CD14-positive monocyte (primary cell): ENCODE measurements around the gene TAS1R3. TPM values are rescaled to one million over a fixed set of nuclear protein-coding genes. Genes with fewer than 3 reads are reported as not detected.

Experiments
- DNase-seq, 3 donors: peaks; one replicate each; pipeline ENCODE4 v3.0.0-alpha.2; 2011 to 2022
- H2AFZ ChIP-seq: 2 replicates; pipeline ENCODE4 v1.6.0; 2012; ENCODE audit warnings: mild to moderate bottlenecking, low read depth, low read length, inconsistent platforms; ENCODE audit not compliant: insufficient read depth, poor library complexity, severe bottlenecking
- H3K27ac ChIP-seq, 2 donors: 1 replicate in 1 of 2; 2 replicates in 1 of 2; pipeline ENCODE4 v1.5.1; 2012 to 2013; ENCODE audit warnings: low read length in 2 of 2, control low read depth in 1 of 2, inconsistent platforms in 1 of 2, low read depth in 1 of 2, mild to moderate bottlenecking in 1 of 2
- H3K27me3 ChIP-seq, 2 donors: one replicate each; pipeline versions ENCODE4 v1.6.0 to v1.6.1; 2011 to 2013; ENCODE audit warnings: low read length in 2 of 2; ENCODE audit not compliant: control insufficient read depth in 2 of 2, insufficient read depth in 2 of 2
- H3K36me3 ChIP-seq, 2 donors: replicated peaks in 1 of 2; 1 replicate in 1 of 2; 2 replicates in 1 of 2; pipeline versions ENCODE4 v1.5.1 to v1.6.1; 2012 to 2013; ENCODE audit warnings: low read length in 2 of 2, control low read depth in 1 of 2, inconsistent platforms in 1 of 2, mild to moderate bottlenecking in 1 of 2; ENCODE audit not compliant: insufficient read depth in 2 of 2, control insufficient read depth in 1 of 2
- H3K4me1 ChIP-seq, 2 donors: 1 replicate in 1 of 2; 2 replicates in 1 of 2; pipeline versions ENCODE4 v1.5.1 to v1.6.1; 2012 to 2013; ENCODE audit warnings: low read length in 2 of 2, control low read depth in 1 of 2, inconsistent platforms in 1 of 2, mild to moderate bottlenecking in 1 of 2, moderate library complexity in 1 of 2; ENCODE audit not compliant: insufficient read depth in 2 of 2, control insufficient read depth in 1 of 2
- H3K4me2 ChIP-seq: replicated peaks from 2 replicates; pipeline ENCODE3; 2012; ENCODE audit warnings: low read length, moderate library complexity, mild to moderate bottlenecking; ENCODE audit not compliant: poor library complexity, severe bottlenecking; ENCODE audit errors: extremely low read depth
- H3K4me3 ChIP-seq, 3 experiments: fragments of 200-600 bp in 1 of 3; sonication (generic) in 1 of 3; replicated peaks in 1 of 3; 1 replicate in 2 of 3; 2 replicates in 1 of 3; pipeline ENCODE4 v1.5.1; 2011 to 2013; ENCODE audit warnings: low read length in 3 of 3, mild to moderate bottlenecking in 3 of 3, control low read depth in 2 of 3, low read depth in 2 of 3, inconsistent platforms in 1 of 3, moderate library complexity in 1 of 3
- H3K79me2 ChIP-seq: 2 replicates; pipeline ENCODE4 v1.6.0; 2012; ENCODE audit warnings: mild to moderate bottlenecking, control low read depth, inconsistent platforms, low read length, moderate library complexity; ENCODE audit not compliant: insufficient read depth
- H3K9ac ChIP-seq: 2 replicates; pipeline ENCODE4 v1.6.0; 2017; ENCODE audit warnings: low read length, mild to moderate bottlenecking; ENCODE audit not compliant: insufficient read depth, poor library complexity, severe bottlenecking
- H3K9me3 ChIP-seq, 2 donors: replicated peaks in 1 of 2; 1 replicate in 1 of 2; 2 replicates in 1 of 2; pipeline versions ENCODE4 v1.5.1 to v1.6.1; 2012 to 2013; ENCODE audit warnings: low read length in 2 of 2, control low read depth in 1 of 2; ENCODE audit not compliant: control insufficient read depth in 1 of 2, insufficient read depth in 1 of 2
- H4K20me1 ChIP-seq: 2 replicates; pipeline ENCODE4 v1.6.0; 2012; ENCODE audit warnings: mild to moderate bottlenecking, low read length, control low read depth, moderate library complexity; ENCODE audit not compliant: insufficient read depth
- H3K27ac Mint-ChIP-seq, 7 donors: one replicate each; pipeline ENCODE4 v1.8.0; 2020; ENCODE audit warnings: mild to moderate bottlenecking in 7 of 7, mixed read lengths in 7 of 7, moderate library complexity in 6 of 7, inconsistent platforms in 2 of 7
- H3K27me3 Mint-ChIP-seq, 3 donors: one replicate each; pipeline ENCODE4 v1.8.0; 2021 to 2022; ENCODE audit warnings: low read depth in 3 of 3, mild to moderate bottlenecking in 3 of 3, mixed read lengths in 3 of 3, moderate library complexity in 3 of 3, inconsistent platforms in 1 of 3
- H3K36me3 Mint-ChIP-seq, 2 donors: one replicate each; pipeline ENCODE4 v1.8.0; 2020; ENCODE audit warnings: mixed read lengths in 2 of 2, inconsistent platforms in 1 of 2, mild to moderate bottlenecking in 1 of 2
- H3K4me1 Mint-ChIP-seq: one replicate; pipeline ENCODE4 v1.8.0; 2020; ENCODE audit warnings: mild to moderate bottlenecking, mixed read lengths
- H3K4me3 Mint-ChIP-seq, 2 donors: one replicate each; pipeline ENCODE4 v1.8.0; 2020; ENCODE audit warnings: mild to moderate bottlenecking in 2 of 2, mixed read lengths in 2 of 2, moderate library complexity in 1 of 2
- H3K9me3 Mint-ChIP-seq, 7 donors: one replicate each; pipeline ENCODE4 v1.8.0; 2020 to 2022; ENCODE audit warnings: mixed read lengths in 7 of 7, mild to moderate bottlenecking in 6 of 7, moderate library complexity in 6 of 7, inconsistent platforms in 2 of 7
- CTCF ChIP-seq: fragments of 200-600 bp; IDR thresholded peaks from one replicate; pipeline ENCODE4 v1.8.0; 2022; ENCODE audit warnings: antibody characterized with exemption, mild to moderate bottlenecking
- WGBS: methylation state at CpG from one replicate; pipeline ENCODE4 v1.1.5; 2013; ENCODE audit warnings: missing lambda C conversion rate; ENCODE audit not compliant: insufficient coverage; 5-methylcytosine and 5-hydroxymethylcytosine counted together
- intact Hi-C, 2 donors: fragments of 100-400 bp; cut with micrococcal nuclease; formaldehyde crosslinking; loops; one replicate each; pipeline versions ENCODE4 v1.15.0 to v1.15.1; 2023
- polyA plus RNA-seq, 3 donors: library from polyadenylated mRNA; depleted of rRNA in 1 of 3; unstranded in 2 of 3; stranded (reverse) in 1 of 3; fragments of 300-500 nt in 2 of 3; fragments of >200 nt in 1 of 3; fragmentation: Illumina TruSeq in 2 of 3; gene quantifications; 1 replicate in 2 of 3; 2 replicates in 1 of 3; pipeline ENCODE4 v1.2.3, GENCODE V29; 2012 to 2021

The TAS1R3 gene
- polyA plus RNA-seq, 3 donors = 0.45 TPM; not detected in 2

DNA sequence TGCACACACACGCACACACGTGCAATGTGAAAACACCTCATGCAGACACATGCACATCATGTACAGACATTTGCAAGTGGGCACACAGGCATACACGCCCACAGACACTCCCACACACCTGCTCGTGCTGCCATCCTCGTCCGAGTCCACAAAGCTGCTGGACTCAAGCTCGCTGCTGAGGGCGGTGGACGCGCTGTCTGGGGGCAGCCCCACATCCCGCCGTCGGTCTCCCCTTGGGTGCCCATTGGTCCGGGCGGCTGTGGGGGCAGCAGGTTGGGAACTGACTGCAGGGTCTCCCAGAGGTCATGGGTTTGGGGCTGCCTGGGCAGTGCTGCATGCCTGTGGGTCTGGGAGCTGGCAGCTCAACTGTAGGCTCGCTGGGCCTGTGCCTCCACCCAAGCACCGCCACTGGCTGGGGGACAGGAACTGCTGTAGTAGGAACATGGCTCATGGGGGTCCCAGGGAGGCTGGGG is 10.5 kb downstream of the TAS1R3 start:
- H3K9me3 Mint-ChIP-seq = peaks cover 0 to 1% (median 0%) of the 10 kb centered on the region in 7 donors
- H3K4me1 ChIP-seq = no peaks in the 10 kb centered on the region
- H3K36me3 ChIP-seq = peaks cover 9 to 29% of the 10 kb centered on the region in 2 donors
- WGBS = 90% methylated on average over 17 of the region's 17 CpGs
- H3K9me3 ChIP-seq = no peaks in the 10 kb centered on the region
- H3K36me3 Mint-ChIP-seq = peaks cover 21 to 44% of the 10 kb centered on the region in 2 donors
- no peak for TF ChIP-seq CTCF
- no peak for DNase-seq
- peaks cover 0 to 6% (median 0%) of the 10 kb centered on the region in 3 donors for H3K27me3 Mint-ChIP-seq
- H2AFZ ChIP-seq = no peak overlapping the region
- peaks cover 33% of the 10 kb centered on the region for H4K20me1 ChIP-seq
- H3K9ac ChIP-seq = no peak overlapping the region
- H3K4me2 ChIP-seq = no peak overlapping the region
- peaks cover 2% of the 10 kb centered on the region for H3K4me1 Mint-ChIP-seq
- H3K27ac Mint-ChIP-seq = no peak overlapping the region
- H3K79me2 ChIP-seq = peaks cover 10% of the 10 kb centered on the region
- H3K27me3 ChIP-seq = no peaks in the 10 kb centered on the region
- no peak overlapping the region for H3K4me3 Mint-ChIP-seq
- no peak overlapping the region for H3K27ac ChIP-seq
- intact Hi-C loops = no loop called here
- no peak overlapping the region for H3K4me3 ChIP-seq

DNA sequence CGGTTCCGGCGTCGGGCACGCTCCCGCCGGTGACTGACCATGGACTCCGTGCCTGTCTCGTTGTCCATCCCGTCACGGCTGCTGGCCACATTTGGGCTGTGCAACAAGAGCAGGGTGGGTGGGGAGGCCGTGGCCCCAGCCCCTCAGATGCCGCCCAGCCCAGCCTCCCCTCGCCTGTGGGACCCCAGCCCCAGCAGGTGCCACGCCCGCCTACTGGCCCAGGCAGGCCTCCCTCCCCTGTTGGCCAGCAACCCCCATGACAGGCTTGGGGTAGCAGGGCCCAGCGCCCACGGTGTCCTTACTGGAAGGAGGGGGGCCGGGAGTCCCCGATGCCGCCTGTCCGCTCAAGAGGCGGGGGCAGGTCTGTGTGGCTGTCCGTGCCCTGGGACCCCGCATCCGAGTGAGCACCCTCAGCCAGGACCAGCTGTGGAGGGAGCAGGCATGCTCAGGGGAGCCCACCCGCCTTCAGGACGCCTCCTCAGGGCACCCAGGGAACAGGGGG is 11.0 kb downstream of the TAS1R3 start:
- H4K20me1 ChIP-seq = peaks cover 36% of the 10 kb centered on the region
- H3K9ac ChIP-seq = no peak overlapping the region
- no peaks in the 10 kb centered on the region for H3K27me3 ChIP-seq
- no peak overlapping the region for H3K27ac ChIP-seq
- H3K4me2 ChIP-seq = no peak overlapping the region
- Mint-ChIP-seq H3K36me3 (peaks cover 21 to 44% of the 10 kb centered on the region in 2 donors), H3K4me1 (peaks cover 4% of the 10 kb centered on the region), H3K27ac (no peak overlapping the region), H3K27me3 (peaks cover 0 to 6% (median 2%) of the 10 kb centered on the region in 3 donors), H3K4me3 (no peak overlapping the region), H3K9me3 (peaks cover 0 to 1% (median 0%) of the 10 kb centered on the region in 7 donors)
- H3K79me2 ChIP-seq = peaks cover 14% of the 10 kb centered on the region
- no peak for DNase-seq
- H3K36me3 ChIP-seq = peaks cover 9 to 29% of the 10 kb centered on the region in 2 donors
- whole genome bisulfite sequencing = 97% methylated on average over 21 of the region's 28 CpGs
- H3K4me1 ChIP-seq = peaks cover 0 to under 1% of the 10 kb centered on the region in 2 donors
- intact Hi-C loops = no loop called here
- H3K4me3 ChIP-seq = no peak overlapping the region
- no peaks in the 10 kb centered on the region for H3K9me3 ChIP-seq
- TF ChIP-seq CTCF = no peak
- no peak overlapping the region for H2AFZ ChIP-seq
